Measurements from ENCODE around the gene TMED6. TPM values are rescaled to one million over a fixed set of nuclear protein-coding genes. Genes with fewer than 3 reads are reported as not detected.

TMED6 gene
- total RNA-seq, 4 donors from 2014 or later: 0.88 to 1.3 TPM; not detected in 2

DNA sequence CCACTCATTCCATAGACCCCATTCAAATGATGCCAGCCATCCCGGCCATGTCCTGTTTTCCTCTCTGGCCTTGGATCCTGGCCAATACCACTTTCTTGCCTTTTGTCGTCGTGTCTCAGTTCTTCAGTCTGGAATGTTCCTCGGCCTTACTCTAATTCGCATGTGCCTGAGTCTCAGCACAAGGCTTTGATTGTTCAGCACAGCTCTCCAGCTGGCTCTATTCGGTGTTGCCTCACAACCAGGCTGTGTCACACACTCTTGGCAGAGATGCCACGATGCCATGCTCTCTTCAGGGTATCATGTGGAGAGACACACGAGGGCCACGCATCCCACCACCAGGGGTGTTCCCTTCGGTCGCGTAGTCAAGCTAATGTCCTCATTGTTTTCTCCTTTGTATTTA is 42.3 kb downstream of the TMED6 start:
- TF ChIP-seq, protein P1, sequence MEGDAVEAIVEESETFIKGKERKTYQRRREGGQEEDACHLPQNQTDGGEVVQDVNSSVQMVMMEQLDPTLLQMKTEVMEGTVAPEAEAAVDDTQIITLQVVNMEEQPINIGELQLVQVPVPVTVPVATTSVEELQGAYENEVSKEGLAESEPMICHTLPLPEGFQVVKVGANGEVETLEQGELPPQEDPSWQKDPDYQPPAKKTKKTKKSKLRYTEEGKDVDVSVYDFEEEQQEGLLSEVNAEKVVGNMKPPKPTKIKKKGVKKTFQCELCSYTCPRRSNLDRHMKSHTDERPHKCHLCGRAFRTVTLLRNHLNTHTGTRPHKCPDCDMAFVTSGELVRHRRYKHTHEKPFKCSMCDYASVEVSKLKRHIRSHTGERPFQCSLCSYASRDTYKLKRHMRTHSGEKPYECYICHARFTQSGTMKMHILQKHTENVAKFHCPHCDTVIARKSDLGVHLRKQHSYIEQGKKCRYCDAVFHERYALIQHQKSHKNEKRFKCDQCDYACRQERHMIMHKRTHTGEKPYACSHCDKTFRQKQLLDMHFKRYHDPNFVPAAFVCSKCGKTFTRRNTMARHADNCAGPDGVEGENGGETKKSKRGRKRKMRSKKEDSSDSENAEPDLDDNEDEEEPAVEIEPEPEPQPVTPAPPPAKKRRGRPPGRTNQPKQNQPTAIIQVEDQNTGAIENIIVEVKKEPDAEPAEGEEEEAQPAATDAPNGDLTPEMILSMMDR (IDR thresholded peaks at IDR 0.05; ENCODE audit: low read depth): no peak

DNA sequence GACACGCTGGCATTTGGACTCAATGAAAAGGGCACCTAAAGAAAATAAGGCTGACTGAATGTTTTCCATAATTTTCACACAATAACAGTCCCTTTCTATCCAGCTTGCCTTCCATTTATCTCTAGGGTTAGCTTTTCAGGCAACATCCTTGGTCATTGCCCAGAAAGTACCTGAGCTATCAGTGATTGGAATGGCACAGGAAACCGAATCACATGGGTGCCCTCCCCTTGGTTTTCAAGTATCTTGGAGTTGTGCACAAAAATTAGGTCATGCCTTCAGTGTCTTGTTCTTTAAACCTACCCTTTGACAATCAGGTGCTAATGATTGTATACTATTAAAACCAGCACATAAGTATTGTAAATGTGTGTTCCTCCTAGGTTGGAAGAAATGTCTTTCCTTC is 43.7 kb downstream of the TMED6 start:
- TF ChIP-seq, protein P1 (IDR thresholded peaks at IDR 0.05; ENCODE audit: low read depth): no peak

DNA sequence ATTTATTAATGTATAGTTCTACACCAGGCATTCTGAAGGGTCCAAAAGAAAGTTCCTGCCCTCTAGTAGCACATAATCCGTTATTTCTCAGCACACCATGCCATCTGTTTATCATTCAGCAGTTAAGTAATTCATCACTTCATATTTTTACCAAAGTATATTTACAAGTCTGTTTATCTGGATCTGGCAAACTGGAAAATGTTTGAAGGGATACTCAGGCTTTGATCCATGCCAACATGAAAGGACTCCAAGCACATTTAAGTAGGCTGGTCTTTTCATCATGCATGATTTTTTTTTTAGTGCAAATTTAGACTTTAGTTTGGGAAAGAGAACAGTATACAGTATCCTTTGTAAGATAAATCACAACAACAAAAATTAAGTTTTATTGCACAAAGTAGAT is 44.5 kb downstream of the TMED6 start:
- TF ChIP-seq, protein P1 (IDR thresholded peaks at IDR 0.05; ENCODE audit: low read depth): no peak

DNA sequence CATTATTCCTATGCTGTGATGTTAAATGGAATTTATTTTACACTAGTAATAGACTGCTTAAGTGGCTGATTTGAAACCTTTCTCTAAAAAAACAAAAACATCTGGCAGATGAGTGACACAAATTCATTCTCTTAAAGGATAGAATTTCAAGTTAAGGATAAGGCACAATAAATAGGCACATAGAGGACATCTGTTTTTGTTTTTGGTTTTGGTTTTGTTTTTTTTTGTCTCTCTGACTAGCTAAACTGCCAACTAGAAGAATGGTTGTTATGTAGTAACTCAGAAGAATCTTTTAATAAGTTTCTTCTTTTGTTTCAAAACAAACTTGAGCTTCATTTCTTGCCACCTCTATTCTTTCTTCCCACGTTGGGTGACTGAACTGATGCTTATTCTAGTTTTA is 45.6 kb downstream of the TMED6 start:
- TF ChIP-seq, protein P1 (IDR thresholded peaks at IDR 0.05; ENCODE audit: low read depth): no peak

DNA sequence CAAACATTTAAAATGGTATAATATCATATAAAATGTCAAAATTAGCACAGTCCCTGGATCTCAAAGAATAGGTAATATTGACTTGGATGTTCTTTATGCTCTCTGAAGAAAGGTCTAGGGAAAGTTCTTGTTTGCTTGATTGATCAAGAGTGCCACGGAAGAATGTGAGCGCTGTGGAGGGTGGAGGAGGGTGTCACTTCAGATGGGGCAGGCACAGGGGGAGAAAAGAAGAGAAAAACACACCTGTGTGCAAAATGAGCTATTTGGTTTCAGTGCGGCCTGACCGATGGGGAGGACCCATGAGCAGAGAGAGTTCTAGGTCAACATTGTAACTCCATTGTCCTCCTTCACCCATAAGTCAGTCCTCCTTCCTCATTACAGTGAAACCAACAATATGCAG is 49.3 kb downstream of the TMED6 start:
- TF ChIP-seq, protein P1 (IDR thresholded peaks at IDR 0.05; ENCODE audit: low read depth): no peak

DNA sequence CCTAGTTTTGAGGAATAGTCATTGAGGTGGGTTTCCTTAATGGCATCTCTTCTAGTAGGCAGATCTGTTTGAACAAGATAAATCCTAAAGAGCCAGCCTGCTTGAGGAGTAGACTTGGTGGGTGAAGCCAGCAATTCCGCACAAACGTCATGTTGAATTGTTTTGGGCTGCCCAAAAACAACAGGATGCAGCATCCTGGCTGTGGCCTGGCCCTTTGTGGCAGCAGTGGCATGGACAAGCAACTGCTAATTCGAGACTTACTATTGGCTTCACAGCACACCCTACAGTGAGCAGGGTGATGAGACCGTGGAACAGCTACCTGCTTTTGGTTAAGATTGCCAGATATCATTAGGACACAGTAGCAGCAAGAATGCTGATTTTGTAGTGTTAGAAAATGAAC is 49.7 kb downstream of the TMED6 start:
- TF ChIP-seq, protein P1 (IDR thresholded peaks at IDR 0.05; ENCODE audit: low read depth): no peak

DNA sequence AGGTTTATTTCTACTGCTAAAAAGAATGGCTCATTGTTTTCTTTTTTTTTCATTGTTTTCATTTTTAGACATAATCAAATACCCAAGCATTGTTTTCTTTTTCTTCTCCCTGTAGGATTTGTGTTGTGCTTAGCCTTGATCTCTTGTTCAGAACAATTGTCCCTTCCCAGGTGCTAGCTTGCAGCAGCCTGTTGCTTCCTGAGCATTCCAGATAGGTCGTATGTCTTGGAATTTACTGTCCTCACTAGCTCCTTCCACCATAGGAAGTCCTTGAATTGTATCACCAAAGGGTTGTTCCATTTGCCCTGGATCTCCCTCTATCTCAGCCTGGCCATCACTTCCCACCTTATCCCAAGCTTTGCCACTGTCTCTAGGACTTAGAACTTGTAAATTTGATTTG is 50.4 kb downstream of the TMED6 start:
- TF ChIP-seq, protein P1 (IDR thresholded peaks at IDR 0.05; ENCODE audit: low read depth): no peak
